ENCODE data around the gene MSRB1.
"Not testable (repeated sequence)": the region's sequence is repeated elsewhere in the genome, so short reads cannot be mapped to it uniquely, and the experiment has no call there.

MSRB1 gene

GRCh38 chr16:1899641-1900451 lies 43.2 kb downstream of the MSRB1 start:
- DNase-seq, result no peak

DNA sequence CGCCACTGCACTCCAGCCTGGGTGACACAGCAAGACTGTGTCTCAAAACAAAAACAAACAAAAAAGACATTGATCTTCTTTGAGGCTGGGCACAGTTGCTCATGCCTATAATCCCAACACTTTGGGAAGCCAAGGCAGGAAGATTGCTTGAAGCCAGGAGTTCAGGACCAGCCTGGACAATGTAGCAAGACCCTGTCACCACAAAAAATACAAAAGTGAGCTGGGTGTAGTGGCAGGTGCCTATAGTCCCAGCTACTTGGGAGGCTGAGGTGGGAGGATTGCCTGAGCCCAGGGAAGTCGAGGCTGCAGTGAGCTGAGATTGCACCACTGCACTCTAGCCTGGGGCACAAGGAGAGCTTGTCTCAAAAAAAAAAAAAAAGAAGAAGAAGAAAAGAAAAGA lies 45.3 kb downstream of the MSRB1 start:
- DNase-seq, result not testable (repeated sequence)

GRCh38 chr16:1895949-1896675 lies 46.9 kb downstream of the MSRB1 start:
- no peak for DNase-seq

- no peak for DNase-seq
Measured at GRCh38 chr16:1895068-1895467, 47.9 kb downstream of the MSRB1 start.

- DNase-seq, result no peak
Measured at GRCh38 chr16:1890708-1891050, 52.3 kb downstream of the MSRB1 start.

GRCh38 chr16:1890024-1890707 lies 52.8 kb downstream of the MSRB1 start:
- no peak for DNase-seq

Data from right kidney (tissue), 1 donor.